IPS DF 19.7 (cell line): ENCODE data around the gene CYP26B1.

Source experiments
- DNase-seq: peaks from one replicate; pipeline ENCODE4 v3.0.0-alpha.2; 2013; ENCODE audit warnings: low read depth, low spot score

Gene CYP26B1

GRCh38 chr2:72155151-72155550 is 7.5 kb upstream of the CYP26B1 start:
- DNase-seq: no peak

GRCh38 chr2:72154386-72154975 is 6.8 kb upstream of the CYP26B1 start:
- no peak for DNase-seq

- no peak for DNase-seq
These were observed 6.3 kb upstream of the CYP26B1 start for GRCh38 chr2:72153924-72154323.

GRCh38 chr2:72153026-72153791 is 5.5 kb upstream of the CYP26B1 start:
- DNase-seq: no peak

- no peak for DNase-seq
These were observed 3.2 kb upstream of the CYP26B1 start for GRCh38 chr2:72150861-72151356.

- no peak for DNase-seq
These were observed 2.6 kb upstream of the CYP26B1 start for GRCh38 chr2:72150157-72150860.

- DNase-seq: no peak
These were observed 2.0 kb upstream of the CYP26B1 start for GRCh38 chr2:72149556-72150156.

- DNase-seq: no peak
These were observed 1.3 kb upstream of the CYP26B1 start for GRCh38 chr2:72148837-72149555.

GRCh38 chr2:72148003-72148836 is 558 bp upstream of the CYP26B1 start:
- DNase-seq: no peak

GRCh38 chr2:72146347-72147302 is 1.0 kb downstream of the CYP26B1 start:
- no peak for DNase-seq

GRCh38 chr2:72145658-72146329 is 1.9 kb downstream of the CYP26B1 start:
- DNase-seq: no peak

GRCh38 chr2:72145289-72145657 is 2.4 kb downstream of the CYP26B1 start:
- DNase-seq: no peak

- DNase-seq: no peak
These were observed 2.9 kb downstream of the CYP26B1 start for GRCh38 chr2:72144632-72145288.

GRCh38 chr2:72144274-72144631 is 3.4 kb downstream of the CYP26B1 start:
- no peak for DNase-seq

- DNase-seq: no peak
These were observed 4.0 kb downstream of the CYP26B1 start for GRCh38 chr2:72143441-72144273.

GRCh38 chr2:72142570-72143440 is 4.9 kb downstream of the CYP26B1 start:
- no peak for DNase-seq
